ENCODE measurements around the gene MORC2. TPM values are rescaled to one million over a fixed set of nuclear protein-coding genes. Genes with fewer than 3 reads are reported as not detected.

MORC2 gene
- total RNA-seq, 4 donors from 2014 or later, result 13.9 to 18.6 (median 16.0) TPM

DNA sequence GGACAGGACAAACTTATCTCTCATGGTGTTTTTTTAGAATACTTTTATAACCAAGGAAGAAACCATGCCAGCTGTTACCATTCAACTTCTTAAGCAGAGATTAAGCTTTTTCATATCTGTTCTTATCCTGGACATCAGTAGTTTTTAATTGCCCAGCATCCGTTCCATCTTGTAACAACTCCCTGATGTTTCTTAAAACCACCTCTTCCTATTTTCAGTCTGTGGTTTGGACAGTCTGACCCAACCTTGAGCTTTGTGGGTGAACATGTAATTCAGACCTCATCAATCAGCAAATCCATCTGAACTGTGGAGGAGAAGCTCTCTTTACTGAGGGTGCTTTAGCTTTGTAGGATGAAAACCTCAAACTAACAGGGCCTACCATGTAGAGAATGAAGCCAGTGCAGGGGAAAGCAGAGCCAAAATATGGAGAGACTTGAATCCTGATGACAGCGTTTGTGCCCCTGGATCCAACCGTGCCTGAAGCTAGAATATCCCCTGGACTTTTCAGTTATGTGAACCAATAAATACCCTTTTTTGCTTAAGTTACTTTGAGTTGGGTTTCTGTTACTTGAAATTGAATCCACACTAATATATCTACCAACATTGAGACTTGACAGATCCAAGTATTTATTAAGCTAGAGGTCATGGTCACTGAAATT, 9.9 kb upstream of the MORC2 start:
- no peak for ATAC-seq (ENCODE audit: low FRiP score)
- TF ChIP-seq, protein P1, sequence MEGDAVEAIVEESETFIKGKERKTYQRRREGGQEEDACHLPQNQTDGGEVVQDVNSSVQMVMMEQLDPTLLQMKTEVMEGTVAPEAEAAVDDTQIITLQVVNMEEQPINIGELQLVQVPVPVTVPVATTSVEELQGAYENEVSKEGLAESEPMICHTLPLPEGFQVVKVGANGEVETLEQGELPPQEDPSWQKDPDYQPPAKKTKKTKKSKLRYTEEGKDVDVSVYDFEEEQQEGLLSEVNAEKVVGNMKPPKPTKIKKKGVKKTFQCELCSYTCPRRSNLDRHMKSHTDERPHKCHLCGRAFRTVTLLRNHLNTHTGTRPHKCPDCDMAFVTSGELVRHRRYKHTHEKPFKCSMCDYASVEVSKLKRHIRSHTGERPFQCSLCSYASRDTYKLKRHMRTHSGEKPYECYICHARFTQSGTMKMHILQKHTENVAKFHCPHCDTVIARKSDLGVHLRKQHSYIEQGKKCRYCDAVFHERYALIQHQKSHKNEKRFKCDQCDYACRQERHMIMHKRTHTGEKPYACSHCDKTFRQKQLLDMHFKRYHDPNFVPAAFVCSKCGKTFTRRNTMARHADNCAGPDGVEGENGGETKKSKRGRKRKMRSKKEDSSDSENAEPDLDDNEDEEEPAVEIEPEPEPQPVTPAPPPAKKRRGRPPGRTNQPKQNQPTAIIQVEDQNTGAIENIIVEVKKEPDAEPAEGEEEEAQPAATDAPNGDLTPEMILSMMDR (IDR thresholded peaks at IDR 0.05), result no peak

DNA sequence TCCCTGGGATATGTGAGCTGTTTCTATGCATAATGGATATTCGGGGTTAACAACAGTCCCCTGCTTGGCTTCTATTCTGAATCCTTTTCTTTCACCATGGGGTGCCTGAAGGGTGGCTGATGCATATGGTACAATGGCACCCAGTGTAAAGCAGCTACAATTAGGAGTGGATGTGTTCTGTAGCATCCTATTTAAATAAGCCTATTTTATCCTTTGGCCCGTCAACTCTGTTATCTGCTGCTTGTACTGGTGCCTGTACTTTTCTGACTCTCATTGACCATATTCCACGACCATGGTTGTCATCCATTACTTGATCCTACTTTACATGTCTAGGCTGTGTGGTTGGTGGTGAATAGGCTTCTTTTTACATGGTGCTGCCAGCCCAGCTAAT, 1.8 kb upstream of the MORC2 start:
- TF ChIP-seq, protein P1 (IDR thresholded peaks at IDR 0.05), result no peak
- no peak for DNase-seq (ENCODE audit: low spot score)
- no peak for ATAC-seq (ENCODE audit: low FRiP score)

More for the DNA sequence above, 9.9 kb upstream of the MORC2 start:
- no peak for DNase-seq (ENCODE audit: low spot score)

DNA sequence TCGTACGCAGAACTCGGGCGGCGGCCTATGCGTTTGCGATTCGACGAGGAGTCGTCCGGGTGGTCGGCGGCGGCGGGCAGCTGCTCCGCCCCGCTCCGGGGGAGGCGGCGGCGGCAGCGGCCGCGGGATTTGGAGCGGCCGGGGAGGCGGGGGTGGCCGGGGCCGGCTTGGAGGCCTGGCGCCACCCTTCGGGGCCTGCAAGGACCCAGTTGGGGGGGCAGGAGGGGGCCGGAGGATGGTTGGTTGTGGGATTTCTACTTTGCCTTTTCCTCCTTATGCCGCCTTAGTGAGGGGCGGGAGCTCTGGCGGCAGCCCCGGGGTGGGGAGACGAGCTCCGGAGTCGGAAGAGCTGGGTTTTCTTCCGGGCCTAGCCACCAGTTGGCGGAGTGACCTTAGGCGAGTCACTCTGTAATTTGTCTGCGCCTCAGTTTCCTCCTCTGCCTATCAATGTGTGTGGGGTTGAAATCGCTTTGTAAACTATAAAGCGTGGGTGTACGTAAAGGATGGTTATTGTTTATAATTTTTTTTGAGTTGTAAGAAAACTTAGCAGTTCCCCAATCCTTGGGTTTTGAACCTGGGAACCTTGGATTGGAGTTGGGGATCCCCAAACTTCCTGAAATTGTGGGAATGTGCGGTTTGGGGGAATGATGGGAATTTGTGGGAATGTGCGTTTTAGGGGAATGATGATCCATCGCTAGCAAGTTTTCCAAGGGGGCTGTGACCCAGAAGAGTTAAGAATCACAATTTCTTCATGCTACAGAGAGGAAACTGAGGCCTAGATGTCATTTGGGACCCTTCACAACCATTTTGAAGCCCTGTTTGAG, 1.2 kb upstream of the MORC2 start:
- no peak for DNase-seq (ENCODE audit: low spot score)
- ATAC-seq (ENCODE audit: low FRiP score), result peak; percentile 42
- TF ChIP-seq, protein P1 (IDR thresholded peaks at IDR 0.05), result no peak

DNA sequence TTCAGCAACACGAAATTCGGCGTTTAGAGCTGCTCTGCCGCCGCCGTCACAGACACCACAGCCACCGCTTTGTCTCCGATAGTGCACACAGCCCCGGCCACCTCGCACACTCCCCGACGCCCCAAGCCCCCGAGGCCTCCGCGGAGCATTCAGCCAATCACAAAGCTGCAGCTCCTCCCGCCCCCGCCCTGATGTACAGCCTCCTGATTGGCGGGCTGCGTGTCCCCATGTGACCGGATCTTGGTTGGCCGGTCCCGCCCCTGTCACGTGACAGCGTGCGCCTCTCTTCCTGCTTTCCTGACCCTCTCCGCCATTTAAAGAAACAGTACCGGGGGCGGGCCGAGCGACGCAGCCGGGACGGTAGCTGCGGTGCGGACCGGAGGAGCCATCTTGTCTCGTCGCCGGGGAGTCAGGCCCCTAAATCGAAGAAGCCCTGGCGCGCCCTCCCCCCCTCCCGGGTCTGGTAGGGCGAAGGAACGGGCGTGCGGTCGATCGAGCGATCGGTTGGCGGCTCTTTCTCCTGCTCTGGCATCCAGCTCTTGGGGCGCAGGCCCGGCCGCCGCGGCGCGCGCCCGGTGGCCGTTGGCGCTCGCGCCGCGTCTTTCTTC, 454 bp upstream of the MORC2 start, which contains the start of gene TUG1:
Gene TUG1, plus strand, starts transcription at position 342 of the 608 bp plus-strand sequence.
- peak; percentile 94 for DNase-seq (ENCODE audit: low spot score)
- peak; percentile 97 for ATAC-seq (ENCODE audit: low FRiP score)
- TF ChIP-seq, protein P1 (IDR thresholded peaks at IDR 0.05), result no peak

DNA sequence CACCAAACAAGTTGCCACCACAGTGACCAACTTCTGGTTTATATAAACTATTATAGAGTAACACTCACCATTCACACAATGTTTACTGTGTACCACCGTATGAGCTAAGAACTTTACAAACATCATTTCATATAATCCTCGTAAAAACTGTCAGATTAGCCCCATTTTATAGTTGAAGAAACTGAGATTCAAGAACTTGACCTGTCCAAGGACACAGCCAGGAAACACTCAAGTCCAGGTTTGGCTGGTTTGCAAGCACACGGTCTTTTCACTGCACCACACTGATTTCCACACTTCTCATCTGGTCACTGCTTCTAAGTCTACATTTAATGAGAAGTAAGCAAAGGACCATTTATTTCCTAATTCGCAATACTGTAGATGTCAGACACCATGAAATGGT, 3.7 kb downstream of the MORC2 start:
- no peak for DNase-seq (ENCODE audit: low spot score)
- no peak for ATAC-seq (ENCODE audit: low FRiP score)
- TF ChIP-seq, protein P1 (IDR thresholded peaks at IDR 0.05), result no peak

DNA sequence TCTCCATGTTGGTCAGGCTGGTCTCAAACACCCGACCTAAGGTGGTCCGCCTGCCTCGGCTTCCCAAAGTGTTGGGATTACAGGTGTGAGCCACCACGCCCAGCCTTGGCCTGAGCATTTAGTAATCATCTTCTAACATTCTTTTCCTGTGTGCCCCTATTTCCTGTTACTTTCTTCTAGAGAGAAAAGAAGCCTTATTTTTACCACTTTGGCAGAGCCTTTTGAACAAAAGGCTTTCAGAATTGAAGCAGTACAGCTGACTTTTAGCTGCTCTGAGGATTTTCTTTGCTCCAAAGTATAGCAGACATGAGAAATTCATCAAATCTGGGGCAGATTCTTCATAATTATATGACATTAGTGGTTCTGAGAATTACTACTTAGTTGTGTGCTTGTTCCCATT, 13.4 kb downstream of the MORC2 start:
- DNase-seq (ENCODE audit: low spot score) (no peak), ATAC-seq (ENCODE audit: low FRiP score) (no peak)
- TF ChIP-seq, protein P1 (IDR thresholded peaks at IDR 0.05), result no peak

Measured in omental fat pad (tissue), 4 donors.